Measurements from ENCODE around the gene DNAJC24. TPM values are rescaled to one million over a fixed set of nuclear protein-coding genes. Genes with fewer than 3 reads are reported as not detected.

The DNAJC24 gene
- total and polyA plus RNA-seq, 9 of the 15 experiments (the other 6 are each of a cell fraction or from before 2014, with no cell fraction given), result 12.2 to 31.9 (median 16.9) TPM

DNA sequence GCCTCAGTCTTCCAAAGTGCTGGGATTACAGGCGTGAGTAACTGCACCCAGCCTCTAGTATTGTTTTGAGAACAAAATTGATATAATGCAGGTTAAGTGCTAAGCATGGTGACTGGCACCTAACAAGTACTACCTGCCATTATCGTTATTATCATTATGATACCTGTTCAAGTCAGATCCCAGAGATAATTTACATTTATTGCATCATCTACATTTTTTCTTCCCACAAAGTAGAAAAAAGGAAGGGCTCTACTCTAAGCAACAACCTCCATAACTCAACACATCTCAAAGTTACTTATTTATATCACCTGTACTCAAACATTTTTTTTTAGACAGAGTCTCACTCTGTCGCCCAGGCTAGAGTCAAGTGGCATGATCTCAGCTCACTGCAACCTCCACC is 42.2 kb upstream of the DNAJC24 start:
- H3K9me1 ChIP-seq (ENCODE audit: control insufficient read depth, insufficient read depth, low read length), result no peaks in the 10 kb centered on the region
- H3K27me3 ChIP-seq (ENCODE audit: control insufficient read depth in 2 of 2, insufficient read depth in 2 of 2, low read length in 2 of 2), result 0 out of 5 replicates have a peak, but pooled peaks cover 0 to 4% of the 10 kb centered on the region in 2 experiments
- WGBS (ENCODE audit: insufficient coverage, low coverage, missing lambda C conversion rate), result 0% methylated on average over 3 of the region's 3 CpGs
- no peak overlapping the region for H2AFZ ChIP-seq (ENCODE audit: low read depth, low read length)
- intact Hi-C loops (cut with micrococcal nuclease) (no loop called here), in situ Hi-C loops (cut with MboI) (no loop called here)
- no peaks in the 10 kb centered on the region for H4K20me1 ChIP-seq (replicated peaks; ENCODE audit: control insufficient read depth, insufficient read depth, low read length)
- H3K36me3 ChIP-seq (ENCODE audit: control insufficient read depth, insufficient read depth, low read length), result no peaks in the 10 kb centered on the region
- DNase-seq (ENCODE audit: extremely low read depth in 1 of 4, low spot score in 3 of 4) (no peak), ATAC-seq (no peak), FAIRE-seq (no peak)
- H3K79me2 ChIP-seq (ENCODE audit: control insufficient read depth, insufficient read depth, low read length), result no peaks in the 10 kb centered on the region
- no TSS peak for BruUV-seq (replicated peaks)
- ChIA-PET POLR2A (interaction anchor here (0.5 kb wide), 1 partner anchor 800 kb away, joined by 3 read pairs; no protein-coding TSS in a partner anchor), CTCF (ENCODE audit: low intra/inter-chr PET ratio) (no interaction called here)
- no peak overlapping the region for H3K4me3 ChIP-seq
- no peak overlapping the region for H3K27ac ChIP-seq (ENCODE audit: extremely low read depth, low read depth, low read length)
- no peak overlapping the region for H3K4me2 ChIP-seq (ENCODE audit: insufficient read depth, low read length)
- H3K9ac ChIP-seq (ENCODE audit: insufficient read depth in 1 of 2, low read depth in 2 of 2, low read length in 2 of 2), result no peak overlapping the region
- no peaks in the 10 kb centered on the region for H3K9me3 ChIP-seq (replicated peaks; ENCODE audit: control insufficient read depth, insufficient read depth, low read depth, low read length)
- no peaks in the 10 kb centered on the region for H3K4me1 ChIP-seq (replicated peaks in 1 of 2; ENCODE audit: control insufficient read depth in 2 of 2, insufficient read depth in 2 of 2, low read length in 2 of 2)
- TF ChIP-seq, protein P1, sequence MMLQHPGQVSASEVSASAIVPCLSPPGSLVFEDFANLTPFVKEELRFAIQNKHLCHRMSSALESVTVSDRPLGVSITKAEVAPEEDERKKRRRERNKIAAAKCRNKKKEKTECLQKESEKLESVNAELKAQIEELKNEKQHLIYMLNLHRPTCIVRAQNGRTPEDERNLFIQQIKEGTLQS (IDR thresholded peaks at IDR 0.05), result peak; percentile 52; the same call in 1 of the 2 replicates
- TF ChIP-seq, protein P1 (CRISPR knock-in tag; conservative IDR thresholded peaks at IDR 0.05), result no peak
- no peak for TF ChIP-seq FOXJ3 (CRISPR knock-in tag; IDR thresholded peaks at IDR 0.05)
- no peak for TF ChIP-seq PTBP1 (IDR thresholded peaks at IDR 0.05; ENCODE audit: low read depth, low read length)
- TF ChIP-seq, protein P2, sequence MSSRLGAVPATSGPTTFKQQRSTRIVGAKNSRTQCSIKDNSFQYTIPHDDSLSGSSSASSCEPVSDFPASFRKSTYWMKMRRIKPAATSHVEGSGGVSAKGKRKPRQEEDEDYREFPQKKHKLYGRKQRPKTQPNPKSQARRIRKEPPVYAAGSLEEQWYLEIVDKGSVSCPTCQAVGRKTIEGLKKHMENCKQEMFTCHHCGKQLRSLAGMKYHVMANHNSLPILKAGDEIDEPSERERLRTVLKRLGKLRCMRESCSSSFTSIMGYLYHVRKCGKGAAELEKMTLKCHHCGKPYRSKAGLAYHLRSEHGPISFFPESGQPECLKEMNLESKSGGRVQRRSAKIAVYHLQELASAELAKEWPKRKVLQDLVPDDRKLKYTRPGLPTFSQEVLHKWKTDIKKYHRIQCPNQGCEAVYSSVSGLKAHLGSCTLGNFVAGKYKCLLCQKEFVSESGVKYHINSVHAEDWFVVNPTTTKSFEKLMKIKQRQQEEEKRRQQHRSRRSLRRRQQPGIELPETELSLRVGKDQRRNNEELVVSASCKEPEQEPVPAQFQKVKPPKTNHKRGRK (tag; IDR thresholded peaks at IDR 0.05), result no peak
- no peak for TF ChIP-seq MCM7 (IDR thresholded peaks at IDR 0.05)
- TF ChIP-seq SRSF9 (IDR thresholded peaks at IDR 0.05; ENCODE audit: borderline replicate concordance, low read depth, low read length), result no peak
- no peak for TF ChIP-seq ZNF583 (CRISPR knock-in tag; IDR thresholded peaks at IDR 0.05)
- peak; percentile 18; the same call in 1 of the 2 replicates for TF ChIP-seq CEBPB (tag; IDR thresholded peaks at IDR 0.05)
- TF ChIP-seq IFI16 (CRISPR knock-in tag; IDR thresholded peaks at IDR 0.05), result no peak
- no peak for TF ChIP-seq MAFG (tag; conservative IDR thresholded peaks at IDR 0.05)
- no peak for TF ChIP-seq RFX5 (IDR thresholded peaks at IDR 0.05; ENCODE audit: low read depth, low read length)
- TF ChIP-seq CEBPG (CRISPR knock-in tag; IDR thresholded peaks at IDR 0.05), result no peak
- TF ChIP-seq CEBPG (tag; conservative IDR thresholded peaks at IDR 0.05 in 1 of 2, IDR thresholded peaks at IDR 0.05 in 1 of 2), result peak in 1 of 2 experiments; percentile 64; a peak in 2 of 4 replicates
- TF ChIP-seq TEAD4 (IDR thresholded peaks at IDR 0.05; ENCODE audit: low read length), result no peak
- no peak for TF ChIP-seq TEAD4 (CRISPR knock-in tag; IDR thresholded peaks at IDR 0.05; ENCODE audit: borderline replicate concordance)
- TF ChIP-seq, protein P3, sequence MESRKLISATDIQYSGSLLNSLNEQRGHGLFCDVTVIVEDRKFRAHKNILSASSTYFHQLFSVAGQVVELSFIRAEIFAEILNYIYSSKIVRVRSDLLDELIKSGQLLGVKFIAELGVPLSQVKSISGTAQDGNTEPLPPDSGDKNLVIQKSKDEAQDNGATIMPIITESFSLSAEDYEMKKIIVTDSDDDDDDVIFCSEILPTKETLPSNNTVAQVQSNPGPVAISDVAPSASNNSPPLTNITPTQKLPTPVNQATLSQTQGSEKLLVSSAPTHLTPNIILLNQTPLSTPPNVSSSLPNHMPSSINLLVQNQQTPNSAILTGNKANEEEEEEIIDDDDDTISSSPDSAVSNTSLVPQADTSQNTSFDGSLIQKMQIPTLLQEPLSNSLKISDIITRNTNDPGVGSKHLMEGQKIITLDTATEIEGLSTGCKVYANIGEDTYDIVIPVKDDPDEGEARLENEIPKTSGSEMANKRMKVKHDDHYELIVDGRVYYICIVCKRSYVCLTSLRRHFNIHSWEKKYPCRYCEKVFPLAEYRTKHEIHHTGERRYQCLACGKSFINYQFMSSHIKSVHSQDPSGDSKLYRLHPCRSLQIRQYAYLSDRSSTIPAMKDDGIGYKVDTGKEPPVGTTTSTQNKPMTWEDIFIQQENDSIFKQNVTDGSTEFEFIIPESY (CRISPR knock-in tag; IDR thresholded peaks at IDR 0.05), result no peak
- no peak for TF ChIP-seq NFXL1 (CRISPR knock-in tag; IDR thresholded peaks at IDR 0.05)
- TF ChIP-seq, protein P4, sequence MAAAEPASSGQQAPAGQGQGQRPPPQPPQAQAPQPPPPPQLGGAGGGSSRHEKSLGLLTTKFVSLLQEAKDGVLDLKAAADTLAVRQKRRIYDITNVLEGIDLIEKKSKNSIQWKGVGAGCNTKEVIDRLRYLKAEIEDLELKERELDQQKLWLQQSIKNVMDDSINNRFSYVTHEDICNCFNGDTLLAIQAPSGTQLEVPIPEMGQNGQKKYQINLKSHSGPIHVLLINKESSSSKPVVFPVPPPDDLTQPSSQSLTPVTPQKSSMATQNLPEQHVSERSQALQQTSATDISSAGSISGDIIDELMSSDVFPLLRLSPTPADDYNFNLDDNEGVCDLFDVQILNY (CRISPR knock-in tag; IDR thresholded peaks at IDR 0.05), result no peak
- TF ChIP-seq U2AF2 (optimal IDR thresholded peaks at IDR 0.05; ENCODE audit: low read depth, low read length), result no peak

All from K562 (cell line).